Erythroblast (primary cell): ENCODE data around the gene PMM2.

Experiments used
- GATA1 ChIP-seq: IDR thresholded peaks from 2 replicates; pipeline ENCODE4 v1.6.1; 2011; ENCODE audit warnings: low read depth, mild to moderate bottlenecking, control low read depth, low read length, moderate library complexity
- POLR2A ChIP-seq: IDR thresholded peaks from 2 replicates; pipeline ENCODE4 v1.6.1; 2011; ENCODE audit warnings: mild to moderate bottlenecking, low read length

GRCh38 chr16:8776129-8776584 is 21.5 kb upstream of the PMM2 start:
- TF ChIP-seq POLR2A (no peak), GATA1 (no peak)
